ENCODE results near the gene UMAD1. TPM values are rescaled to one million over a fixed set of nuclear protein-coding genes. Genes with fewer than 3 reads are reported as not detected.

The UMAD1 gene
- total RNA-seq, 4 donors from 2014 or later = 9.4 to 17.8 (median 12.1) TPM

DNA sequence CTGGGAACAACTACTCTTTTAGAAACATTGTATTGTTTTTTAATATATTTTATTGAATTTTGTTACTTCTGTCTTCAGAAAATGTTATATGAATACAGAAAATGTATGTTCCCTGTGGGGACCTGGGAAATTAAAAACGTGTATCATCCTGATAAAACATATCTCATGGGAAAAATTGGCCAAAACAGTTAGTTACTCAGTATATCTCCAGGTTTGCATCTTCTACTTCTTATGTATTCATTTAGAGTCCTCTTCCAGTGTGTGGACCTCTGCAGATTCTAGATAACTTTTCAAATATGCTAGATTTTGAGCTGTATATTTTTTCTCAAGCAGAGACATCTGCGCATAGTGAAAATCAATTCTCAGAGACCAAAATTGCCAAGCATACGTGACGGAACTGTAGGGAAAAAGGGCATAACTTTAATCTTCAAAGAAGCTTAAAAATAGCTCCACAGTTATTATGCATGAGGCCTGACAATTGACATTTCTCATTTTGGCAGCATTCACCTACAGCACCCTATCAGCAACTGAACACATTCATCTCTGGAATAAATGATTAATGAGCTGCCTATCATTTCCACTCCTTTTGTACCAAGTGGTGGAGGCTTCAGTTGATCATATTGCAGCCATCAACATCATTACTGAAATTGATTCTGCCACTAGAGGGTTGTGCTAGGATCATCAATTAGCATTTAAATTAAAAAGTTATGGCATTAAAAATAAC, 26.4 kb upstream of the UMAD1 start:
- TF ChIP-seq, protein P1, sequence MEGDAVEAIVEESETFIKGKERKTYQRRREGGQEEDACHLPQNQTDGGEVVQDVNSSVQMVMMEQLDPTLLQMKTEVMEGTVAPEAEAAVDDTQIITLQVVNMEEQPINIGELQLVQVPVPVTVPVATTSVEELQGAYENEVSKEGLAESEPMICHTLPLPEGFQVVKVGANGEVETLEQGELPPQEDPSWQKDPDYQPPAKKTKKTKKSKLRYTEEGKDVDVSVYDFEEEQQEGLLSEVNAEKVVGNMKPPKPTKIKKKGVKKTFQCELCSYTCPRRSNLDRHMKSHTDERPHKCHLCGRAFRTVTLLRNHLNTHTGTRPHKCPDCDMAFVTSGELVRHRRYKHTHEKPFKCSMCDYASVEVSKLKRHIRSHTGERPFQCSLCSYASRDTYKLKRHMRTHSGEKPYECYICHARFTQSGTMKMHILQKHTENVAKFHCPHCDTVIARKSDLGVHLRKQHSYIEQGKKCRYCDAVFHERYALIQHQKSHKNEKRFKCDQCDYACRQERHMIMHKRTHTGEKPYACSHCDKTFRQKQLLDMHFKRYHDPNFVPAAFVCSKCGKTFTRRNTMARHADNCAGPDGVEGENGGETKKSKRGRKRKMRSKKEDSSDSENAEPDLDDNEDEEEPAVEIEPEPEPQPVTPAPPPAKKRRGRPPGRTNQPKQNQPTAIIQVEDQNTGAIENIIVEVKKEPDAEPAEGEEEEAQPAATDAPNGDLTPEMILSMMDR (IDR thresholded peaks at IDR 0.05; ENCODE audit: low read depth) = no peak

DNA sequence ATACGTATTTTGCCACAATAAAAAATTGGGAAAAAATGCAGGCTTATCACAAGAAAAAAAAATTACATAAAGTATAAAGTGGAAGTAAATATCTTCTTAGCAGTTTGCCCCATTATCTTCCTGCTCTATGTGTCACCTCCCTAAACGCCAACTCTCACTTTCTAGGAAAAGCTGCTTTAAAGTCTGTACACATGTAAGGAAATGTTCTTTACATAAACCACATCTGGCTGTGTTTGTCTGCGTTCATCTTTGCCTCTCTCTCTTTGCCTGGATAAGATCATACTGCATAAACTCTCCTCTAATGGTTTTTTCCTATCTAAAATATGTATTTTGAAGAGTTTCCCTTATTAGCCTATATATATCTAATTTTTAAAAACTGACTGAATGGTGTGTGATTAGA, 23.0 kb upstream of the UMAD1 start:
- TF ChIP-seq, protein P1 (IDR thresholded peaks at IDR 0.05; ENCODE audit: low read depth) = no peak

DNA sequence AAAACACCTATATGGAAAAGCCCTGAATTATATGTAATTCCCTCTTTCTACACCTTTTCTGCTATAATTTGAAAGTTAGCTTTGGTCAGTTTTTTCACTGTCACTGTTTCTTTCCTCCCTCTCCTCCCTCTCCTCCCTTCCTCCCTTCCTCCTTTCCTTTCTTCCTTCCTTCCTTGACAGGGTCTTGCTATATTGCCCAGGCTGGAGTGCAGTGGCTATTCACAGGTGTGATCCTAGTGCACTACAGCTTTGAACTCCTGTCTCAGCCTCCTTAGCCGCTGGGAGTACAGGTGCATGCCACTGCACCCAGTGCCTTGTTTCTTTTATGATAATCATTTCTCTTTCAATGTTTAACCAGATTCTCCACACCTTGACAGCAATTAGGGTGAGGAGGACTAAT, 22.1 kb upstream of the UMAD1 start:
- TF ChIP-seq, protein P1 (IDR thresholded peaks at IDR 0.05; ENCODE audit: low read depth) = no peak

- TF ChIP-seq, protein P1 (IDR thresholded peaks at IDR 0.05; ENCODE audit: low read depth) = no peak
Observed at GRCh38 chr7:7620236-7620635, 20.3 kb upstream of the UMAD1 start.

- TF ChIP-seq, protein P1 (IDR thresholded peaks at IDR 0.05; ENCODE audit: low read depth) = no peak
Observed at GRCh38 chr7:7620644-7621210, 19.8 kb upstream of the UMAD1 start.

GRCh38 chr7:7628476-7628875, 12.1 kb upstream of the UMAD1 start:
- TF ChIP-seq, protein P1 (IDR thresholded peaks at IDR 0.05; ENCODE audit: low read depth) = no peak

DNA sequence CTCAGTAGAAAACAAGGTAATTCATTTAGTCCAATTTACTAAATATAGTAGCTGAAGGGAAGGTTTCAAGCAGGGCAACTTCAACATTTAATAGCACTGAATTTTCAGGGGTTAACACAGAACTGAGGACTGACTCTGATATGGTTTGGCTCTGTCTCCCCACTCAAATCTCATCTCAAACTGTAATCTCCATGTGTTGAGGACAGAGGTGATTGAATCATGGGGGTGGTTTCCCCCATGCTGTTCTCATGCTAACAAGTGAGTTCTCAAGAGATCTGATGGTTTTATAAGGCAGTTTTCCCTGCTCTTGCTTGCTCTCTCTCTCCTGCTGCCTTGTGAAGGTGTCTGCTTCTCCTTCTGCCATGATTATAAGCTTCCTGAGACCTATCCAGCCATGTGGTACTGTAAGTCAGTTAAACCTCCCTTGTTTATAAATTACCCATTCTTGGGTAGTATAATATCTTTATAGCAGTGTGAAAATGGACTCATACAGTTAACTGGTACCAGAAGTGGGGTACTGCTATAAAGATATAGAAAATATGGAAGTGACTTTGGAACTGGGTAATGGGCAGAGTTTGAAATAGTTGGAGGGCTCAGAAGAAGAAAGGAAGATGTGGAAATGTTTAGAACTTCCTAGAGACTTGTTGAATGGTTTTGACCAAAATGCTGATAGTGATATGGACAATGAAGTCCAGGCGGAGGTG, 9.8 kb upstream of the UMAD1 start:
- TF ChIP-seq, protein P1 (IDR thresholded peaks at IDR 0.05; ENCODE audit: low read depth) = no peak
